SK-N-SH treated with all-trans-retinoic acid at 6 μM for 48 hours (cell line): ENCODE data around the gene ZC2HC1C.

Experiments
- BACH2 ChIP-seq: fragments of 250-450 bp; sonication (Bioruptor Pico); IDR thresholded peaks from 2 replicates; pipeline ENCODE4 v1.9.0; 2021; ENCODE audit warnings: mild to moderate bottlenecking, borderline replicate concordance
- GLIS3 ChIP-seq: fragments of 250-450 bp; sonication (Bioruptor Pico); IDR thresholded peaks from 2 replicates; pipeline ENCODE4 v1.5.0; 2020; ENCODE audit warnings: mild to moderate bottlenecking, moderate library complexity
- OSR1 ChIP-seq: fragments of 250-450 bp; sonication (Bioruptor Pico); IDR thresholded peaks from 2 replicates; pipeline ENCODE4 v1.8.0; 2022; ENCODE audit warnings: moderate library complexity, mild to moderate bottlenecking, inconsistent platforms
- PPARA ChIP-seq: fragments of 250-450 bp; sonication (Bioruptor Pico); IDR thresholded peaks from 2 replicates; pipeline ENCODE4 v1.5.0; 2020; ENCODE audit warnings: mild to moderate bottlenecking, borderline replicate concordance
- RARB ChIP-seq: fragments of 250-450 bp; sonication (Bioruptor Pico); IDR thresholded peaks from 2 replicates; pipeline ENCODE4 v1.8.0; 2021; ENCODE audit warnings: mild to moderate bottlenecking, moderate library complexity
- SNAI2 ChIP-seq: fragments of 250-450 bp; sonication (Bioruptor Pico); IDR thresholded peaks from 2 replicates; pipeline ENCODE4 v1.5.0; 2020; ENCODE audit warnings: mild to moderate bottlenecking, moderate library complexity
- TCF4 ChIP-seq: fragments of 250-450 bp; sonication (Bioruptor Pico); IDR thresholded peaks from 2 replicates; pipeline ENCODE4 v1.8.0; 2021; ENCODE audit warnings: mild to moderate bottlenecking, moderate library complexity, borderline replicate concordance
- ZNF565 ChIP-seq: fragments of 450-650 bp; formaldehyde crosslinking; conservative IDR thresholded peaks from 2 replicates; pipeline ENCODE4 v1.5.0; 2020; ENCODE audit warnings: low read depth, mild to moderate bottlenecking, moderate library complexity
- TF ChIP-seq, protein P1 (sequence below): fragments of 250-450 bp; sonication (Bioruptor Pico); IDR thresholded peaks from 2 replicates; pipeline ENCODE4 v1.5.1; 2021; ENCODE audit warnings: mild to moderate bottlenecking, moderate library complexity
- TF ChIP-seq, protein P2 (sequence below): fragments of 250-450 bp; sonication (Bioruptor Pico); IDR thresholded peaks from 2 replicates; pipeline ENCODE4 v1.5.1; 2020; ENCODE audit warnings: low read depth, mild to moderate bottlenecking, moderate library complexity

DNA sequence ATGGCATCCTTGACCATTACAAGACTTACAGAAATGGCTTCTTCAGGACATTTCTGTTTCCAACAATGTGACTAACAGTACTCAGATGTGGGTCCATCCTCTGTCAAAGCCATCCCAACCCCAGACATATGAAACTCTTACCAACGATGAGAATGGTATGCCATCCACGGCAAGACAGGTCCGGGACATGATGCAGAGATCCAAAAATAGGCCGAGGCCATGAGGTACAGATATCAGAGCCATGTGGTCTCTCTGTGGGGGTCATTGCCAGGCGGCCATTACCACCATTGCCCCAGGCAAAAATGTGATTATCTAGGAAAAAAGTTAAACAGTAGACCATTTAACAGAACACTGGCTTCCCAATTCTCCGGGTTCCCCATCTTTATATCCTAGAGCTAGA lies 27.5 kb downstream of the ZC2HC1C start:
- no peak for TF ChIP-seq TCF4 (CRISPR knock-in tag)
- TF ChIP-seq BACH2 (CRISPR knock-in tag), result no peak
- TF ChIP-seq RARB (CRISPR knock-in tag), result no peak
- no peak for TF ChIP-seq PPARA (CRISPR knock-in tag)
- TF ChIP-seq, protein P1, sequence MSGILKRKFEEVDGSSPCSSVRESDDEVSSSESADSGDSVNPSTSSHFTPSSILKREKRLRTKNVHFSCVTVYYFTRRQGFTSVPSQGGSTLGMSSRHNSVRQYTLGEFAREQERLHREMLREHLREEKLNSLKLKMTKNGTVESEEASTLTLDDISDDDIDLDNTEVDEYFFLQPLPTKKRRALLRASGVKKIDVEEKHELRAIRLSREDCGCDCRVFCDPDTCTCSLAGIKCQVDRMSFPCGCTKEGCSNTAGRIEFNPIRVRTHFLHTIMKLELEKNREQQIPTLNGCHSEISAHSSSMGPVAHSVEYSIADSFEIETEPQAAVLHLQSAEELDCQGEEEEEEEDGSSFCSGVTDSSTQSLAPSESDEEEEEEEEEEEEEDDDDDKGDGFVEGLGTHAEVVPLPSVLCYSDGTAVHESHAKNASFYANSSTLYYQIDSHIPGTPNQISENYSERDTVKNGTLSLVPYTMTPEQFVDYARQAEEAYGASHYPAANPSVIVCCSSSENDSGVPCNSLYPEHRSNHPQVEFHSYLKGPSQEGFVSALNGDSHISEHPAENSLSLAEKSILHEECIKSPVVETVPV (CRISPR knock-in tag), result no peak
- TF ChIP-seq, protein P2, sequence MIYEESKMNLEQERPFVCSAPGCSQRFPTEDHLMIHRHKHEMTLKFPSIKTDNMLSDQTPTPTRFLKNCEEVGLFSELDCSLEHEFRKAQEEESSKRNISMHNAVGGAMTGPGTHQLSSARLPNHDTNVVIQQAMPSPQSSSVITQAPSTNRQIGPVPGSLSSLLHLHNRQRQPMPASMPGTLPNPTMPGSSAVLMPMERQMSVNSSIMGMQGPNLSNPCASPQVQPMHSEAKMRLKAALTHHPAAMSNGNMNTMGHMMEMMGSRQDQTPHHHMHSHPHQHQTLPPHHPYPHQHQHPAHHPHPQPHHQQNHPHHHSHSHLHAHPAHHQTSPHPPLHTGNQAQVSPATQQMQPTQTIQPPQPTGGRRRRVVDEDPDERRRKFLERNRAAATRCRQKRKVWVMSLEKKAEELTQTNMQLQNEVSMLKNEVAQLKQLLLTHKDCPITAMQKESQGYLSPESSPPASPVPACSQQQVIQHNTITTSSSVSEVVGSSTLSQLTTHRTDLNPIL, result no peak
- no peak for TF ChIP-seq SNAI2 (CRISPR knock-in tag)
- TF ChIP-seq ZNF565 (CRISPR knock-in tag), result no peak
- no peak for TF ChIP-seq OSR1 (CRISPR knock-in tag)
- no peak for TF ChIP-seq GLIS3 (CRISPR knock-in tag)
